ENCODE data around the gene GGT6. TPM values are rescaled to one million over a fixed set of nuclear protein-coding genes. Genes with fewer than 3 reads are reported as not detected.
A peak's percentile ranks its signal among the peaks of the same experiment; 100 is the strongest.

Gene GGT6
- total RNA-seq, 4 donors from 2014 or later, result 46.0 to 141 (median 68.5) TPM

DNA sequence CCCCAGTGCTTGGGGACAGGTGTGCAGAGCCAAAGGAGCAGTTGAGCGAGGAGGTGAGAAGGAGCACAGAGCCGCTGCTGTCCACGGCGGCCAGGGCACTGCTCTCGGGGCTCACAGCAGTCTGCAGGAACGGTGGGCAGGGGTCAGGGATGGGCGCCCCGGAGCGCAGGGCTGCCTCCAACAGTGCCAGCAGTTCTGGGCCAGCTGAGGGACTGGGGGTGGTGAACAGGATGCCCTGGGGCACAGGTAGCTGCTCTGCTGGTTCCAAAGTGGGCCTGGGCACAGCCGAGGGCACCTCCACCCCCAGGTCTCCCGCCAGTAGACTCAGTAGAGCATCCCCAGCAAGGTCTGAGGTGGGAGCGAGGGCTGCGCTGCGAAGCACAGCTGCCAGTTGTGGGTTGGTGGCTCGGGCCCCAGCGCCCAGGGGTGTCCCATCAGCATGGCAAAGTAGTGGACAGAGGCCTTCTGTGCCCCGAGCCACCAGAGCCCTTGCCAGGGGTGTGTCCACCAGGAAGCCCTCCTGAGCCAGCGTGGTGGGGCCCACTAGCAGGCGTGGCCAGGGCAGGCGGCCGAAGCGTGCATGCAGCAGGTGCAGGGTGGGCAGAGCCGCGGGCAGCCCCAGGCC is 1.9 kb downstream of the GGT6 start:
- no peaks in the 10 kb centered on the region for H3K27me3 ChIP-seq
- no peak for TF ChIP-seq POLR2A (IDR thresholded peaks at IDR 0.05)
- TF ChIP-seq, protein P1, sequence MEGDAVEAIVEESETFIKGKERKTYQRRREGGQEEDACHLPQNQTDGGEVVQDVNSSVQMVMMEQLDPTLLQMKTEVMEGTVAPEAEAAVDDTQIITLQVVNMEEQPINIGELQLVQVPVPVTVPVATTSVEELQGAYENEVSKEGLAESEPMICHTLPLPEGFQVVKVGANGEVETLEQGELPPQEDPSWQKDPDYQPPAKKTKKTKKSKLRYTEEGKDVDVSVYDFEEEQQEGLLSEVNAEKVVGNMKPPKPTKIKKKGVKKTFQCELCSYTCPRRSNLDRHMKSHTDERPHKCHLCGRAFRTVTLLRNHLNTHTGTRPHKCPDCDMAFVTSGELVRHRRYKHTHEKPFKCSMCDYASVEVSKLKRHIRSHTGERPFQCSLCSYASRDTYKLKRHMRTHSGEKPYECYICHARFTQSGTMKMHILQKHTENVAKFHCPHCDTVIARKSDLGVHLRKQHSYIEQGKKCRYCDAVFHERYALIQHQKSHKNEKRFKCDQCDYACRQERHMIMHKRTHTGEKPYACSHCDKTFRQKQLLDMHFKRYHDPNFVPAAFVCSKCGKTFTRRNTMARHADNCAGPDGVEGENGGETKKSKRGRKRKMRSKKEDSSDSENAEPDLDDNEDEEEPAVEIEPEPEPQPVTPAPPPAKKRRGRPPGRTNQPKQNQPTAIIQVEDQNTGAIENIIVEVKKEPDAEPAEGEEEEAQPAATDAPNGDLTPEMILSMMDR (IDR thresholded peaks at IDR 0.05), result no peak
- 70 to 82% methylated on average over 5 to 7 of the region's 24 CpGs for WGBS, 2 donors
- DNase-seq, result no peak
- peaks cover 0 to 15% (median 5%) of the 10 kb centered on the region in 3 donors for H3K36me3 ChIP-seq
- H3K4me3 ChIP-seq, result peak overlapping the region in 1 of 4 donors; percentile 53
- intact Hi-C loops (cut with DNase I), result no loop called here
- H3K9me3 ChIP-seq, result no peaks in the 10 kb centered on the region
- H3K27ac ChIP-seq, result no peak overlapping the region
- H3K4me1 ChIP-seq, result peaks cover 12 to 78% (median 38%) of the 10 kb centered on the region in 3 donors

DNA sequence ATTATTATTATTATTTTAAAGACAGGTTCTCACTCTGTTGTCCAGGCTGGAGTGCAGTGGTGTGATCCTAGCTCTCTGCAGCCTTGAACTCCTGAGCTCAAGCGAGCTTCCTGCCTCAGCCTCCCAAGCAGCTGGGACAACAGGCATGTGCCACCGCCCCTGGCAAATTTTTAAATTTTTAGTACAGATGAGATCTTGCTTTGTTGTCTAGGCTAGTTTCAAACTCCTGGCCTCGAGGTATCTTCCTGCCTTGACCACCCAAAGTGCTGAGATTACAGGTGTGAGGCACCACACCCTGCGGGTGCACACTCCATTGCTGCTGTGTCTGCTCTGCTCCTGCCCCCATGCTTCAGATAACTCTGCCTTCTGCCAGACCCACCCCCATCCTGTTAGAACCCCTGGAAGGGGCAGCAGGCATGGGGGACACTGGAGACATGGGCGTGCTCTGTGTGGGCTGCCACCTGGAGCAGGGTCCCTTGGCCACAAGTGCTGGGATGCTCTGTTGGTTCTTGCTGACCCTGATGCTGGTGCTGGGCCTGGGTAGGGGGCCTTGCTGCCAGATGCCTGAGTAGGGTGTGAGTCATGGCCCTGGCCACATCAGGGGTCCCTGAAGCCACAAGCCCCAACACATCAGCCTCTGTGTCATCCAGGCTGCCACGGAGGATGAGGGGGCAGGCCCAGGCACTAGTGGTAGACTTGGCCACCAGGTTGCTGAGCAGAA is 2.6 kb downstream of the GGT6 start:
- intact Hi-C loops (cut with DNase I), result no loop called here
- no peak for DNase-seq
- 65 to 95% methylated on average over 4 to 5 of the region's 6 CpGs for WGBS, 2 donors
- no peak overlapping the region for H3K27ac ChIP-seq
- no peaks in the 10 kb centered on the region for H3K9me3 ChIP-seq
- H3K4me1 ChIP-seq, result peaks cover 12 to 83% (median 37%) of the 10 kb centered on the region in 3 donors
- TF ChIP-seq, protein P1 (IDR thresholded peaks at IDR 0.05), result no peak
- TF ChIP-seq POLR2A (IDR thresholded peaks at IDR 0.05), result no peak
- peaks cover 1 to 22% (median 11%) of the 10 kb centered on the region in 3 donors for H3K36me3 ChIP-seq
- H3K4me3 ChIP-seq, result no peak overlapping the region
- no peaks in the 10 kb centered on the region for H3K27me3 ChIP-seq

DNA sequence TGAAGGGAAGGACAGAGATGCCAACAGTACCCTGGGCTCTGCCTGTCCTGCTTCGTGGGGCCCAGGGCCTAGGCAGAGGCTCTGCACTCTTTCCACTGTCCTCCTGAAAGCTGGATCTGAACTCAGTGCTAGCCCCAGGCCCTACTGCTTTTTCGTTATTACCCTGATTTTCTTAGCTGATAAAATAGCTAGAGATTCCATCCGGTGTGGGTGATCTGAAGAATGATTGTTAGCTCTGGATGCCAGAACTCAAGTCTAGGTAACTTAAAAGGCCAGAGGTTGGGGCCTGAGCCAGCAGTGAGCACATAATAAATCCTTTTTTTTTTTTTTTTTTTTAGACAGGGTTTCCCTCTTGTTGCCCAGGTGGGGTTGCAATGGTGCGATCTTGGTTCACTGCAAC is 3.4 kb downstream of the GGT6 start:
- Histone ChIP-seq H3K27me3 (no peaks in the 10 kb centered on the region), H3K36me3 (peaks cover 9 to 30% (median 17%) of the 10 kb centered on the region in 3 donors), H3K4me1 (peaks cover 12 to 78% (median 33%) of the 10 kb centered on the region in 3 donors), H3K27ac (no peak overlapping the region), H3K4me3 (no peak overlapping the region), H3K9me3 (no peaks in the 10 kb centered on the region)
- WGBS, 2 donors, result 82 to 83% methylated on average over 4 of the region's 4 CpGs
- no peak for DNase-seq
- TF ChIP-seq, protein P1 (IDR thresholded peaks at IDR 0.05), result no peak
- TF ChIP-seq POLR2A (IDR thresholded peaks at IDR 0.05), result no peak
- intact Hi-C loops (cut with DNase I), result no loop called here

DNA sequence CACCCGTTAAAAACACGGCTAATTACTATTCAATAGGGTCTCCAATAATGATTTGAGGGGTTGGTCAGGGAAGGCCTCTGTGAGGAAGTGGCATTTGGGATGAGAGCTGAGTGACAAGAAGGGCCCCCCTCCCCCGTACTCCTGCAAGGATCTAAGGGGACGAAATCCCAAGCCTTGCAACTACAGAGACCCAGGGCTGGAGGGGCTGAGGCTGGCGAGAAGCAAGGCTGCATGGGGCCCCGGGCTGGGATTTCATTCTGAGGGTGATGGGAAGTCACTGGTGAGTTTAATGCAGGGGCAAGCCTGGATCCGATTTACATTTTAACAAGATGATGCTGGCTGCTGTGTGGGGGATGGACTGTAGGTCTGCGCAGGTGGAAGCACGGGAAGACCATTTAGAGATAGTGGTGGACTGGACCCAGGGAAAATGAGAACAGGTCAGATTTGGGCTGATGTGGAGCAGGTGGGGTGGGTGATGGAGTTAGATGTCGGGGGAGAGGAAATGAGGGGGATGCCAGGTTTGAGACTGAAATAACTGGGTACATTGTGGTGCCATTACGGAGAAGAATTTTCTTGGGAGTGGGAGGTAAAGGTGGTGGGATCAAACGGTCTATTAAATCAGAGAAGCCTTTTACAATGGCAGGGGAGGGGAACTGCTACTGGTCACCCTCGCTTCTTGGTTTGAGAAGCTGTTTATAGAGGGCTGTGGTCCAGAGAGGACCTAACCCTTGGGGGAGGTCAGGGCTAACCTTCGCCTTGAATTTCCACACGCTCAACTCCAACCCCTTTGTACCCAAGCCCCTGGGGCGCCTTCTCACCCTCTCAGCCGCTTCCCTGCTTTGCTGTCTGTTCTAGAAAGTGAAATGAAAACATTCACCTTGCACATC is 4.3 kb downstream of the GGT6 start:
- no peaks in the 10 kb centered on the region for H3K27me3 ChIP-seq
- no peak for TF ChIP-seq POLR2A (IDR thresholded peaks at IDR 0.05)
- TF ChIP-seq, protein P1 (IDR thresholded peaks at IDR 0.05), result no peak
- H3K27ac ChIP-seq, result peak overlapping the region; percentile 76 to 89 (median 84)
- H3K9me3 ChIP-seq, result no peaks in the 10 kb centered on the region
- H3K36me3 ChIP-seq, result peaks cover 14 to 39% (median 26%) of the 10 kb centered on the region in 3 donors
- 60 to 66% methylated on average over 16 to 17 of the region's 17 CpGs for WGBS, 2 donors
- intact Hi-C loops (cut with DNase I), result no loop called here
- no peak for DNase-seq
- peaks cover 12 to 69% (median 33%) of the 10 kb centered on the region in 3 donors for H3K4me1 ChIP-seq
- H3K4me3 ChIP-seq, result peak overlapping the region; percentile 57 to 94 (median 84)
